NB4 (cell line): Measurements from ENCODE around the gene WWP2.
"Not testable (repeated sequence)": the region's sequence is repeated elsewhere in the genome, so short reads cannot be mapped to it uniquely, and the experiment has no call there.

Source experiments
- CTCF ChIP-seq: IDR thresholded peaks from one replicate; pipeline ENCODE4 v1.5.1; 2012; ENCODE audit warnings: low read depth, low read length
- MAX ChIP-seq: IDR thresholded peaks from 2 replicates; pipeline ENCODE4 v1.6.1; 2011; ENCODE audit warnings: low read depth, low read length
- POLR2A ChIP-seq: IDR thresholded peaks from 2 replicates; pipeline ENCODE4 v1.6.1; 2011; ENCODE audit warnings: mild to moderate bottlenecking; ENCODE audit not compliant: insufficient read length; ENCODE audit errors: extremely low read depth

GRCh38 chr16:69729030-69729429, 33.1 kb upstream of the WWP2 start:
- TF ChIP-seq CTCF, POLR2A, MAX: not testable (repeated sequence)
